Keratinocyte (primary cell): ENCODE data around the gene TRABD2B.

ENCODE experiments used
- EZH2 ChIP-seq: IDR thresholded peaks from one replicate; pipeline ENCODE4 v1.6.1; 2012; ENCODE audit warnings: inconsistent platforms, mild to moderate bottlenecking, low read length, moderate library complexity
- TF ChIP-seq, protein P1 (sequence below), 3 experiments: IDR thresholded peaks in 1 of 3; conservative IDR thresholded peaks in 1 of 3; optimal IDR thresholded peaks in 1 of 3; 2 replicates in 2 of 3; 3 replicates in 1 of 3; pipeline versions ENCODE3 to v1.5.1; 2011; ENCODE audit warnings: low read length in 3 of 3, mild to moderate bottlenecking in 3 of 3, moderate library complexity in 2 of 3, control low read depth in 1 of 3, inconsistent platforms in 1 of 3; ENCODE audit not compliant: insufficient read depth in 2 of 3; ENCODE audit errors: extremely low read depth in 1 of 3

GRCh38 chr1:47886141-47886540, 111.0 kb downstream of the TRABD2B start:
- TF ChIP-seq, protein P1, sequence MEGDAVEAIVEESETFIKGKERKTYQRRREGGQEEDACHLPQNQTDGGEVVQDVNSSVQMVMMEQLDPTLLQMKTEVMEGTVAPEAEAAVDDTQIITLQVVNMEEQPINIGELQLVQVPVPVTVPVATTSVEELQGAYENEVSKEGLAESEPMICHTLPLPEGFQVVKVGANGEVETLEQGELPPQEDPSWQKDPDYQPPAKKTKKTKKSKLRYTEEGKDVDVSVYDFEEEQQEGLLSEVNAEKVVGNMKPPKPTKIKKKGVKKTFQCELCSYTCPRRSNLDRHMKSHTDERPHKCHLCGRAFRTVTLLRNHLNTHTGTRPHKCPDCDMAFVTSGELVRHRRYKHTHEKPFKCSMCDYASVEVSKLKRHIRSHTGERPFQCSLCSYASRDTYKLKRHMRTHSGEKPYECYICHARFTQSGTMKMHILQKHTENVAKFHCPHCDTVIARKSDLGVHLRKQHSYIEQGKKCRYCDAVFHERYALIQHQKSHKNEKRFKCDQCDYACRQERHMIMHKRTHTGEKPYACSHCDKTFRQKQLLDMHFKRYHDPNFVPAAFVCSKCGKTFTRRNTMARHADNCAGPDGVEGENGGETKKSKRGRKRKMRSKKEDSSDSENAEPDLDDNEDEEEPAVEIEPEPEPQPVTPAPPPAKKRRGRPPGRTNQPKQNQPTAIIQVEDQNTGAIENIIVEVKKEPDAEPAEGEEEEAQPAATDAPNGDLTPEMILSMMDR (optimal IDR thresholded peaks at IDR 0.05 in 1 of 3, IDR thresholded peaks at IDR 0.05 in 1 of 3, conservative IDR thresholded peaks at IDR 0.05 in 1 of 3; ENCODE audit: extremely low read depth in 1 of 3, insufficient read depth in 2 of 3, low read length in 3 of 3) = no peak
- TF ChIP-seq EZH2 = no peak
